GM06990 (cell line): ENCODE data around the gene USP13.

Source experiments
- DNase-seq: peaks from one replicate; pipeline ENCODE4 v3.0.0-alpha.2; 2011; ENCODE audit not compliant: insufficient read length; ENCODE audit errors: extremely low read depth
- H3K27me3 ChIP-seq: replicated peaks from 2 replicates; pipeline ENCODE4 v1.6.0; 2011; ENCODE audit warnings: low read length; ENCODE audit not compliant: control insufficient read depth, insufficient read depth
- H3K36me3 ChIP-seq: 2 replicates; pipeline ENCODE4 v1.5.1; 2011; ENCODE audit warnings: low read length; ENCODE audit not compliant: control insufficient read depth, insufficient read depth
- H3K4me3 ChIP-seq: replicated peaks from 2 replicates; pipeline ENCODE4 v1.5.1; 2011; ENCODE audit warnings: low read depth, mild to moderate bottlenecking, control low read depth, low read length
- TF ChIP-seq, protein P1 (sequence below): IDR thresholded peaks from 2 replicates; pipeline ENCODE4 v1.5.1; 2011; ENCODE audit warnings: low read length, control low read depth, mild to moderate bottlenecking, inconsistent platforms; ENCODE audit not compliant: insufficient read depth, poor library complexity, severe bottlenecking

USP13 gene

GRCh38 chr3:179608931-179609720 lies 43.7 kb upstream of the USP13 start:
- TF ChIP-seq, protein P1, sequence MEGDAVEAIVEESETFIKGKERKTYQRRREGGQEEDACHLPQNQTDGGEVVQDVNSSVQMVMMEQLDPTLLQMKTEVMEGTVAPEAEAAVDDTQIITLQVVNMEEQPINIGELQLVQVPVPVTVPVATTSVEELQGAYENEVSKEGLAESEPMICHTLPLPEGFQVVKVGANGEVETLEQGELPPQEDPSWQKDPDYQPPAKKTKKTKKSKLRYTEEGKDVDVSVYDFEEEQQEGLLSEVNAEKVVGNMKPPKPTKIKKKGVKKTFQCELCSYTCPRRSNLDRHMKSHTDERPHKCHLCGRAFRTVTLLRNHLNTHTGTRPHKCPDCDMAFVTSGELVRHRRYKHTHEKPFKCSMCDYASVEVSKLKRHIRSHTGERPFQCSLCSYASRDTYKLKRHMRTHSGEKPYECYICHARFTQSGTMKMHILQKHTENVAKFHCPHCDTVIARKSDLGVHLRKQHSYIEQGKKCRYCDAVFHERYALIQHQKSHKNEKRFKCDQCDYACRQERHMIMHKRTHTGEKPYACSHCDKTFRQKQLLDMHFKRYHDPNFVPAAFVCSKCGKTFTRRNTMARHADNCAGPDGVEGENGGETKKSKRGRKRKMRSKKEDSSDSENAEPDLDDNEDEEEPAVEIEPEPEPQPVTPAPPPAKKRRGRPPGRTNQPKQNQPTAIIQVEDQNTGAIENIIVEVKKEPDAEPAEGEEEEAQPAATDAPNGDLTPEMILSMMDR, result no peak
- Histone ChIP-seq H3K4me3 (peak overlapping the region; percentile 33), H3K27me3 (no peaks in the 10 kb centered on the region), H3K36me3 (no peaks in the 10 kb centered on the region; the same call in none of the 2 replicates)
- DNase-seq, result peak; percentile 63

- no peak for DNase-seq
- H3K4me3 ChIP-seq, result no peak overlapping the region
- H3K36me3 ChIP-seq, result no peaks in the 10 kb centered on the region; the same call in none of the 2 replicates
- no peaks in the 10 kb centered on the region for H3K27me3 ChIP-seq
- TF ChIP-seq, protein P1, result no peak
These were observed 42.8 kb upstream of the USP13 start for GRCh38 chr3:179610066-179610465.

DNA sequence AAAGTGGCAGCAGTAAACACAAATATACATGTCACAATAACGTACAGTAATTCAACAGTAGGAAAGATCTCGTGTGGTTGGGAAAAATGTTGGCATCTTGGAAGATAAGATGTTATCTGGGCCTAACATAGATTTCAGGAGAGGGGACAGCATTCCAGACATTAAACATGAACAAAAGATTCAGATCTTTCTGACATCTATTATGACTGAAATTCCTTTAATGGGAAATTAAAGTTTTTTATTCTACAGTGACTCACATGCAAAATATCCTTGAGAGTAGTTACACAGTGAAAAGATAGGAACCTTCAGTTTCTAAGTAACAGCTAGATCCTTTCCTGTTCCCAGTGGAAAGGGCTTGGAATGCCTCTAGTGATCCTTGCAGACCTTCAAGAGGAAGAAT lies 39.0 kb upstream of the USP13 start:
- Histone ChIP-seq H3K36me3 (peaks cover 4% of the 10 kb centered on the region), H3K4me3 (no peak overlapping the region), H3K27me3 (no peaks in the 10 kb centered on the region)
- TF ChIP-seq, protein P1, result no peak
- DNase-seq, result no peak

- Histone ChIP-seq H3K27me3 (no peaks in the 10 kb centered on the region), H3K4me3 (no peak overlapping the region), H3K36me3 (peaks cover 4% of the 10 kb centered on the region)
- TF ChIP-seq, protein P1, result no peak
- no peak for DNase-seq
These were observed 37.2 kb upstream of the USP13 start for GRCh38 chr3:179615458-179616173.

GRCh38 chr3:179622023-179622422 lies 30.8 kb upstream of the USP13 start:
- no peak for DNase-seq
- H3K4me3 ChIP-seq, result no peak overlapping the region
- TF ChIP-seq, protein P1, result no peak
- H3K27me3 ChIP-seq, result no peaks in the 10 kb centered on the region
- peaks cover 7% of the 10 kb centered on the region for H3K36me3 ChIP-seq
